ENCODE measurements around the gene DSCAM.

DNA sequence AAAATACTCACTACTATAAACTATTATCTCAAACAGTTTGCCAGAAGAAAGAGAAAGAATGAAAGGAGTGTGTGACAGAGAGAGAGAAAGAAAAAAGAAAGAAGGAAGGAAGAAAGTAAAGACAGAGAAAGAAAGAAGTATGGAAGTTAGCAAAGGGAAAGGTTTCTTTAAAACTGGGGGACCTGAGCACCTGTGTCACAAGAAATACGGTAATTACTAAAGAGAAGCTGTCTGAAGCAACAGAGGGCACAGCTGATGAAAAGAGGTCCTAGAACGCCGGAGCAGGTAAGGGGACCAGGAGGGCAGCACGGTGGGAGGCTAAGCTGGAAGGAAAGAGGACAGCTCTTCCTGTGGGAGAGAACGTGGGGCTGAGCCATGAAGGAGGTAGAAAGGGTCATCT, 163.6 kb downstream of the DSCAM start:
- TF ChIP-seq POLR2A (IDR thresholded peaks at IDR 0.05) = no peak
- TF ChIP-seq, protein P1, sequence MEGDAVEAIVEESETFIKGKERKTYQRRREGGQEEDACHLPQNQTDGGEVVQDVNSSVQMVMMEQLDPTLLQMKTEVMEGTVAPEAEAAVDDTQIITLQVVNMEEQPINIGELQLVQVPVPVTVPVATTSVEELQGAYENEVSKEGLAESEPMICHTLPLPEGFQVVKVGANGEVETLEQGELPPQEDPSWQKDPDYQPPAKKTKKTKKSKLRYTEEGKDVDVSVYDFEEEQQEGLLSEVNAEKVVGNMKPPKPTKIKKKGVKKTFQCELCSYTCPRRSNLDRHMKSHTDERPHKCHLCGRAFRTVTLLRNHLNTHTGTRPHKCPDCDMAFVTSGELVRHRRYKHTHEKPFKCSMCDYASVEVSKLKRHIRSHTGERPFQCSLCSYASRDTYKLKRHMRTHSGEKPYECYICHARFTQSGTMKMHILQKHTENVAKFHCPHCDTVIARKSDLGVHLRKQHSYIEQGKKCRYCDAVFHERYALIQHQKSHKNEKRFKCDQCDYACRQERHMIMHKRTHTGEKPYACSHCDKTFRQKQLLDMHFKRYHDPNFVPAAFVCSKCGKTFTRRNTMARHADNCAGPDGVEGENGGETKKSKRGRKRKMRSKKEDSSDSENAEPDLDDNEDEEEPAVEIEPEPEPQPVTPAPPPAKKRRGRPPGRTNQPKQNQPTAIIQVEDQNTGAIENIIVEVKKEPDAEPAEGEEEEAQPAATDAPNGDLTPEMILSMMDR (IDR thresholded peaks at IDR 0.05) = no peak
- no peak for TF ChIP-seq EP300 (IDR thresholded peaks at IDR 0.05)
- TF ChIP-seq POLR2AphosphoS5 (IDR thresholded peaks at IDR 0.05) = no peak
